GM12875 (cell line): Measurements from ENCODE around the gene CDC14A.

Experiments used
- H3K4me3 ChIP-seq: one replicate; pipeline ENCODE4 v1.5.1; 2011; ENCODE audit warnings: low read depth, low read length, control low read depth
- CTCF ChIP-seq: IDR thresholded peaks from 2 replicates; pipeline ENCODE4 v1.5.1; 2011; ENCODE audit warnings: low read depth, mild to moderate bottlenecking, control low read depth, inconsistent platforms, low read length, moderate library complexity, borderline replicate concordance; ENCODE audit not compliant: insufficient read depth

Gene CDC14A

GRCh38 chr1:100354971-100355394 is 2.7 kb downstream of the CDC14A start:
- H3K4me3 ChIP-seq: no peak overlapping the region
- TF ChIP-seq CTCF: no peak

DNA sequence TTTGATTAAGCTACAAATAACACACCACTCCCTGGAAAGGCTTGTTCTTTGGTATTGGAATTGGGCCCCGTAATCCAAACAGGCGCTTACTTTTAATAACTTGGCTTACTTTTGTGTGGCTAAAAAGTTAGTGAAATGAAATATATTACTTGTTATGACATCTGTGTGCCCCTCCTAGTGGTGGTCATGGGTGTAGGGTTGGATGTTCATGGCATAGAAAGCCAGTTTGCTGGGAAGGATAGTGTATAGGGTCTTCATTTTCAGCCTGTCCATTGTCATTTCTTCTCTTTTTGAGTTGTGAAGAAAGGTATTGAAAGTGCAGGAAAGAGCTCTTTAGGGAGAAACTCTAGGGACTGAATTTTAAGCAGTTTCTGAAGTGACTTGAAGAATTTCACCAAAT is 5.9 kb downstream of the CDC14A start:
- peak; percentile 40; the same call in 1 of the 2 replicates for TF ChIP-seq CTCF
- no peak overlapping the region for H3K4me3 ChIP-seq

GRCh38 chr1:100359139-100359538 is 6.8 kb downstream of the CDC14A start:
- H3K4me3 ChIP-seq: no peak overlapping the region
- no peak for TF ChIP-seq CTCF

DNA sequence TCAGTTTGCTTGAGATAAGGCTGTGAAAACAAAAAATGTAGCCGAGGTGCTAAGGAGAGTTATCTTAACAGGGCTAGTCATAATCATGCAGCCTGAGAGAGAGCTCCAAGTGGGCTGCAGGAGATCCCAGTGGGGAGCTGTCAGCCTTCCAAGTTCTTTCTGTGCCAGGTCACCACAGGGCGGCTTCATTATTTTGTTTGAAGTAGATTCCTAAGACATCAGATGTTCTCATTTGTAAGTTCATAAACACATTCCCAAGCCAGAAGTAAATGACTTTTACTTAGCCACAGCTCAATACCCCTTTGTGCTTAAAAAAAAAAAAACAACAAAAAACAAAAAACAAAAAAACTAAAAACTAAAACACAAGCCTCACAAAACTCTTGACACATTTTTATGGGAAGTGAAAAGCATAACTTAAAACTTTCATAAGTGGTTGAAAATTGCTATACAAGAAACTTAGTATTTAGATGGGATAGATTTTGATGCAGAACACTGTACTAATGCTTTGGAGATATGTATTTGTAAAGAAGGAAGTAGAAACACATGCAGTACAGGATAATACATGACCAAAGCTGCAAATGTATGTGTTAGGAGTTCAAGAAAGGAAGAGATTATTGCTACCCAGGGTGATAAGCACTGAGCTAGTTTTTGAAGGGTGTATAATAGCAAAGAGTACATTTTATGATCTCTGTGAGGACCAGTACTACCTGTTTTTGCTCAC is 8.6 kb downstream of the CDC14A start:
- no peak for TF ChIP-seq CTCF
- no peak overlapping the region for H3K4me3 ChIP-seq

DNA sequence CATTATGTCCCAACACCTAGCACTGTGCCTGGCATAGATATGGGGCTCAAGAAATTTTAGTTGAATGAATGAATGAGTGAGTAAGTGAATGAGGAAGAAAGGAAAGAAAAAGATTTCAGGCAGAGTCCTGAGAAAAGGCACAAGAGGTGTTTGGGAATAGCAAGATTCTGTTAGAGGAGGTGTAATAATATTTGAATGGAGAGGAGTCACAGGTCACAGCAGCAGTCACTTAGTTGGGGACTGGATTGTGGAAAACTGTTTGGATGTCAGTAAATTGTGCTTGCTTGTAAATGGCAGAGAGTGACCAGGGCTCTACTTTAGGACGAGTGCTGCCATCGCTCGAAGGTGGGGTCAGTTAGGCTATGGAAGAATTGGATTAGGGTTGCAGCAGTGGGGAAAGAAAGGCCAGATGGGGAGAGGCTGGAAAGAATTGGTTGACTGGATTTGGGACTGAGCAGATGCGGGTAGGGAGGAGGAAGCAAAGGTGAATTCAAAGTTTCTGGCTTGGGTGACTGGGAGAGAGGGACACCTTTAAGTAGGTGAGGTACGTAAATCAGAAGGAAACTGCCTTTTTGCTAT is 9.3 kb downstream of the CDC14A start:
- TF ChIP-seq CTCF: no peak
- no peak overlapping the region for H3K4me3 ChIP-seq

GRCh38 chr1:100362821-100363466 is 10.6 kb downstream of the CDC14A start:
- no peak for TF ChIP-seq CTCF
- no peak overlapping the region for H3K4me3 ChIP-seq
